ENCODE measurements around the gene EFEMP1.

- TF ChIP-seq, protein P1, sequence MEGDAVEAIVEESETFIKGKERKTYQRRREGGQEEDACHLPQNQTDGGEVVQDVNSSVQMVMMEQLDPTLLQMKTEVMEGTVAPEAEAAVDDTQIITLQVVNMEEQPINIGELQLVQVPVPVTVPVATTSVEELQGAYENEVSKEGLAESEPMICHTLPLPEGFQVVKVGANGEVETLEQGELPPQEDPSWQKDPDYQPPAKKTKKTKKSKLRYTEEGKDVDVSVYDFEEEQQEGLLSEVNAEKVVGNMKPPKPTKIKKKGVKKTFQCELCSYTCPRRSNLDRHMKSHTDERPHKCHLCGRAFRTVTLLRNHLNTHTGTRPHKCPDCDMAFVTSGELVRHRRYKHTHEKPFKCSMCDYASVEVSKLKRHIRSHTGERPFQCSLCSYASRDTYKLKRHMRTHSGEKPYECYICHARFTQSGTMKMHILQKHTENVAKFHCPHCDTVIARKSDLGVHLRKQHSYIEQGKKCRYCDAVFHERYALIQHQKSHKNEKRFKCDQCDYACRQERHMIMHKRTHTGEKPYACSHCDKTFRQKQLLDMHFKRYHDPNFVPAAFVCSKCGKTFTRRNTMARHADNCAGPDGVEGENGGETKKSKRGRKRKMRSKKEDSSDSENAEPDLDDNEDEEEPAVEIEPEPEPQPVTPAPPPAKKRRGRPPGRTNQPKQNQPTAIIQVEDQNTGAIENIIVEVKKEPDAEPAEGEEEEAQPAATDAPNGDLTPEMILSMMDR (IDR thresholded peaks at IDR 0.05; ENCODE audit: borderline replicate concordance, extremely low read depth, low read length, poor library complexity, severe bottlenecking): no peak
- TF ChIP-seq EZH2 (IDR thresholded peaks at IDR 0.05; ENCODE audit: borderline replicate concordance, low read depth, low read length, severe bottlenecking): no peak
These were observed 4.0 kb downstream of the EFEMP1 start for GRCh38 chr2:55919574-55919973.

Data from DND-41 (cell line).